Esophagus mucosa (tissue), 1 donor: Measurements from ENCODE around the gene ERICH2. TPM values are rescaled to one million over a fixed set of nuclear protein-coding genes. Genes with fewer than 3 reads are reported as not detected.

Experiments used
- ATAC-seq: fragments of 200-7000 bp; cut with Tn5 transposase; one replicate; pipeline ENCODE4 v1.9.1; 2020
- total RNA-seq: library from RNA; stranded (reverse); gene quantifications from one replicate; pipeline ENCODE4 v1.2.4, GENCODE V29; 2023
- donor health status: DM: yes; HTN: yes; CAD: no.

Gene ERICH2
- total RNA-seq, 1 donor from 2014 or later: not detected

DNA sequence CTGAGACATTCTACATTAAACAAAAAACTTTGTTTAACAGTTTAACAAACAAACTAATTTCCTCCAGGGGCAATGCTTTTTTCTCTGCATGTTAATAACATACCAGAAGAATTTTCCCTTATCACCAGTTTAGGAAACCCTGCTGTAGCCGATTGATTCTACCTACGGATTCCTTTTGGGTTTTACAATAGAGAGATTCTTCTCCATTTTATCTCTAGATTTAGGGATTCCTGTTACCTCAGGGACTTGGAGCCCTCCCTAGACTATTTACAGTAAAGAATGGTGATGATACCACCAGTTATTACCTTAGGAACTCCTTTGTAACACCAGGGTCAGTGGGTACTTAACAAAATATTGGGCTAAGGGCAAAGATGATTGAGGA is 5.3 kb upstream of the ERICH2 start:
- no peak for ATAC-seq

- ATAC-seq: no peak
These were observed 3.5 kb upstream of the ERICH2 start for GRCh38 chr2:170766693-170767092.

GRCh38 chr2:170770606-170771420 is 635 bp downstream of the ERICH2 start:
- peak; percentile 91 for ATAC-seq

- peak; percentile 41 for ATAC-seq
These were observed 1.3 kb downstream of the ERICH2 start for GRCh38 chr2:170771421-170771937.

GRCh38 chr2:170772295-170772694 is 2.1 kb downstream of the ERICH2 start:
- ATAC-seq: no peak

DNA sequence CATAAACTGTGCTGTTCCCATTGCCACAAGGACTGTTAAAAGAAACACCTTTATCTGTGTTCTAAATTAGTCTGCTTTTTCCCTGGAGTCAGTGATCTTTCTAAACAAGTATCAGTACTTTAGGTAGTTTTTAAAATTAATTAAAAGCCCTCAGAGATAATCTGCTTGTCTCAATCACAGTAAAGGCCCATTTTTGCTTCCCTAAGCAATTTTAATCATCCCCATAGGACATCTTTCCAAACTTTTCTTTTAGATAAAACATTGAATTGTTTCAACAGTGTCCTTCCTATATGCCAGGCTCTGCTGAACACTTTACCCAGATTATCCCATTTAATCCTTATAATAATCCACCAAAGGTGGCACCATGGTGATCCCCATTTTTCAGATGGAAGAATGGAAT is 3.9 kb downstream of the ERICH2 start:
- ATAC-seq: no peak

DNA sequence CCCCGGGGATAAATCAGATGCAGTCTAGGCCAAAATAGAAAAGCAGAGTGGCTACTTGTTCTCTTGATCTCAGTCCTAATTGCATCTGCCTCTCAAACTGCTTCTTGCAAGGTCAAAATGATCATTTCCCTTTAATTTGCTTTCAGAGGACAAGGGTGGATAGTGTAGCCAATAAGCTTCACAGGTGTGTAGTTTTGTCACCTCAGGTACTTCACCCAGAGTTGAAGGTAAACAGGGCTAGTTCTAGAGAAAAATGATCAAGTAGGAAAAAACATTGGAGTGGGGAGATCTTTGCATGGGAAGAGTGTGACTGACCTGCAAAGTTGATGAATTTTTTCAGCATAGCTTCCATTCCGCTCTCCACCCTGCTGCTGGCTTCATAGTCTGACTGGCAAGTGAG is 8.7 kb downstream of the ERICH2 start:
- ATAC-seq: no peak

GRCh38 chr2:170779304-170779703 is 9.1 kb downstream of the ERICH2 start:
- no peak for ATAC-seq

- ATAC-seq: no peak
These were observed 12.5 kb downstream of the ERICH2 start for GRCh38 chr2:170782673-170783072.

DNA sequence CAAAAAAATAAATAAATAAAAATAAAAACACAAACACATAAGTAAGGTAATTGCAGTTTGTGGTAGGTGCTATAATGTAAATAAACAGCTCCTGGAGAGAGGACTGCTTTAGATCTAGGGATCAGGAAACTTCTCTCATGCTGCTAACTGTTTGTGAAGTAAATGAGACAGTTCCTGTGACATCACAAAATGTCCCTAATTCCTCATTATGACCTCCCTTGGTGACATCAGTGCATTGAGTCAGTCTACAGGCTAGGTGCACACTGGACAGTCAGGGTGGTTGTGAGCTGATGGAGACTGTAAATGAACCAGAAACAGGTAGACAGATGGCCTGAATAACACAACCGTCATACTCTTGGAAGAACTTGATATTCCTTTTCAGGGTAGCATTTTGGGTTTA is 13.4 kb downstream of the ERICH2 start:
- ATAC-seq: no peak

DNA sequence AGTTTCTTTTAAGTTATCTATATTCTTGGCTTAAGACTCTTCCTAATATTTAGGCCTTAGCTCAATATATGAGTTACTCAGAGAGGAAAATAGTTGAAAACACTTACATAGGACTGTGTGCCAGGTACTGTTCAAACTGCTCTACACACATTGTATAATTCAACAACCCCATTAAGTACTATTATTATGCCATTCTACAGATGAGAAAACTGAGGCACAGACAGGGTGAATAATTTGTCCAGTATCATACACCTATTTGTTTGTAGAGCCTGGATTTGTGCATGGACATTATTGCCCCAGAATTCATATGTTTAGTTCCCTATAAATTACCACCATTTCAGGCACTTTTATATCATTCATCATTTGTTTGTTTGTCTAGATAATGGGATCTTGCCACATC is 28.8 kb downstream of the ERICH2 start:
- no peak for ATAC-seq

GRCh38 chr2:170806548-170806947 is 36.4 kb downstream of the ERICH2 start:
- ATAC-seq: no peak

- peak; percentile 58 for ATAC-seq
These were observed 42.8 kb downstream of the ERICH2 start for GRCh38 chr2:170812710-170813600.

DNA sequence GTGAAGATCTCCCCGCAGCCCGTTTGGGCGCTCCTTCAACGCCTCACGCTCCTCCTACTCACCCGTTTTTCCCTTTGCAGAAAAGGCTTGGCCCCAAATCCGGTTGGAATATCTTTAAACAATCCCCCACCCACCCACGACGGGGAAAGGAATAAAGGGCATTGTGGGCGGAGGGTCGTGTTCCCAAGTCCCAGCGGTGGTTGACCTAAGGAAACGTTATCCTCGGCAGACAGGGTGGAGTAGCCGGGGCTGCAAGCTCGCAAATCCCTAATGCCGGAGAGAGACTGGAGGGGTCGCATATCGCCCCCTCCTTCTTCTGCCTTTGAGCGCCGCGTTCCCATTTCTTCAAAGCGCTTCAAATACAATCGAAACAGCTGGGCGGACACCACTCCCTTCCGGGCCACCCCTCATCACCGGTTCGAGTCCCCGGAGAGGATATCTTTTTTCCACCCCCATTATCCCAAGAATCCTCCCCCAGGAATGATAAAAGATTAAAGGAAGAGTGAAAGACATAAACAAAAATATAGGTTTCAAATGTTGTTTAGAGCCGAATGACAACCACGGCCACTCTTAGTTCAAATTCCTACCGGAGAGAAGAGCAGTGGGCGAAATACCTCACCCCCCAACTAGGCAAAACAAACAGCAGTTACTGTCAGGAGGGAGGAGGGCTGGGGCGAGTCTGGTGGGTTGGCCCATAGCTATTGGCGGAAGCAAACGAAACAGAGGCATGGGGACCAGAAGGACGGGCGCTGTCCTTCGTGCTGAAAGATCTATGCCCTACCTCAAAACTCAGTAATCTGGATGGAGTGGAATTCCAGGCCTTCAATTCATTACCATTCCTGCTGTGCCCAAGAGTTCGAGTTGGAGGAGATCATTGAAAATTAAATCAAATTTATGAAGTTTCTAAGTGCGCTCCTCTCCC is 43.7 kb downstream of the ERICH2 start:
- ATAC-seq: no peak

DNA sequence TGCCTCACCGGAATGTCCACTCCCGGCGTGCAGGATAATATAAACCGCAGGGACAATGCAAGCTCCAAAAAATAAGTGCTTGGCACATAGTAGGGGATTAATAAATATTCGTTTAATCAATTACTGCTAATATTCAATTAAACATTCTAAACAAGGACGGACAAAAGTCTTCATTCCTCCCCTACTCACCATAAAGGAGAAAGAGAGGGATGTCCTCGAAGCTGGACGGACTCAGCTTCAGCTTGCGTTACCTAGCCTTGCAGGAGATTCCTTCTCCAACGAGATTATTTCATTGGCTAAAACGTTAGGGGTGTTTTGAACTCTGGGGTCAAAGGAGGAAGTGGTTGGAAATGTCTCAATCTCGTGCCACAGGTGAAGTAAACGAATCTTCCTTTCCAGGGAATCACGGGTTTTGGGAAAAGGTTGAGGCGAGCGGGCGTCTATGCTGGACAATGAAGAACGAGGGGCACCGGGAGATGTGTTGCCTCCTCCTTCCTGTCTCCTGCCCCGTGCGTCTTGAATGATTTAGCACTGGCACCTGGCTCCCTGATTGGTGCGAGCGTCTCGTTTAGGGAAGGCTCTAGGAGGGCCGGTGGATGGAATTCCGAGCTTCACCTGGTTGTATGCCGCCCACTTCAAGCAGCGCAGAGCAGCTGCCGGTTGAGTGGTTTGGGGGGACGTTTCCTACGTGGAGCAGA is 44.5 kb downstream of the ERICH2 start:
- ATAC-seq: no peak

DNA sequence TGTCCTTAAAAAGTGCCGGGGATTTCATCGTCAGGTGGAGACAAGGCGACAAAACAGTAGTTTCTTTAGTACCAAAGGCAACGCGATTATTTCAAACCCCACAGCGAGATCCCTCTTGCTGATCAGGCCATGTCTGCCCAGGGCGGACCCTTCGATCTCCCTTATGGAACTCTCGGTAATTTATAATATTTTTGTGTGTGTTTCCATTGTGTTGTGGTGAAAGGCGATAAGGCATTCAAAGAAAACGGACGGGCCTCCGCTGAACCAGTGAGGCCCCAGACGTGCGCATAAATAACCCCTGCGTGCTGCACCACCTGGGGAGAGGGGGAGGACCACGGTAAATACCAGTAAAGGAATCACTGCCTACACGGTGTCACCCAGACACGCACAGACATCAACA is 45.1 kb downstream of the ERICH2 start:
- ATAC-seq: no peak

GRCh38 chr2:170815746-170816503 is 45.7 kb downstream of the ERICH2 start:
- ATAC-seq: peak; percentile 68

DNA sequence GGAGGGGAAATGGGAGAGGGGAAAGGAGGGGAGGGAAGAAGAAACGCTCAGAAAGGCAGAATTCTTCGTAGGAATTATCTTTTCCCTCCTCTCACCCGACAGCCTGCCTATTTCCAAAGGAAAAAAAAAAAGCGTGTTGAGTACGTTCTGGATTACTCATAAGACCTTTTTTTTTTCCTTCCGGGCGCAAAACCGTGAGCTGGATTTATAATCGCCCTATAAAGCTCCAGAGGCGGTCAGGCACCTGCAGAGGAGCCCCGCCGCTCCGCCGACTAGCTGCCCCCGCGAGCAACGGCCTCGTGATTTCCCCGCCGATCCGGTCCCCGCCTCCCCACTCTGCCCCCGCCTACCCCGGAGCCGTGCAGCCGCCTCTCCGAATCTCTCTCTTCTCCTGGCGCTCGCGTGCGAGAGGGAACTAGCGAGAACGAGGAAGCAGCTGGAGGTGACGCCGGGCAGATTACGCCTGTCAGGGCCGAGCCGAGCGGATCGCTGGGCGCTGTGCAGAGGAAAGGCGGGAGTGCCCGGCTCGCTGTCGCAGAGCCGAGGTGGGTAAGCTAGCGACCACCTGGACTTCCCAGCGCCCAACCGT is 46.4 kb downstream of the ERICH2 start, which contains the start of gene GAD1:
TSS of gene GAD1 (plus strand) at position 384 of the 589 bp plus-strand sequence. CDS start 1,705 bp downstream, outside the sequence.
- ATAC-seq: peak; percentile 74

DNA sequence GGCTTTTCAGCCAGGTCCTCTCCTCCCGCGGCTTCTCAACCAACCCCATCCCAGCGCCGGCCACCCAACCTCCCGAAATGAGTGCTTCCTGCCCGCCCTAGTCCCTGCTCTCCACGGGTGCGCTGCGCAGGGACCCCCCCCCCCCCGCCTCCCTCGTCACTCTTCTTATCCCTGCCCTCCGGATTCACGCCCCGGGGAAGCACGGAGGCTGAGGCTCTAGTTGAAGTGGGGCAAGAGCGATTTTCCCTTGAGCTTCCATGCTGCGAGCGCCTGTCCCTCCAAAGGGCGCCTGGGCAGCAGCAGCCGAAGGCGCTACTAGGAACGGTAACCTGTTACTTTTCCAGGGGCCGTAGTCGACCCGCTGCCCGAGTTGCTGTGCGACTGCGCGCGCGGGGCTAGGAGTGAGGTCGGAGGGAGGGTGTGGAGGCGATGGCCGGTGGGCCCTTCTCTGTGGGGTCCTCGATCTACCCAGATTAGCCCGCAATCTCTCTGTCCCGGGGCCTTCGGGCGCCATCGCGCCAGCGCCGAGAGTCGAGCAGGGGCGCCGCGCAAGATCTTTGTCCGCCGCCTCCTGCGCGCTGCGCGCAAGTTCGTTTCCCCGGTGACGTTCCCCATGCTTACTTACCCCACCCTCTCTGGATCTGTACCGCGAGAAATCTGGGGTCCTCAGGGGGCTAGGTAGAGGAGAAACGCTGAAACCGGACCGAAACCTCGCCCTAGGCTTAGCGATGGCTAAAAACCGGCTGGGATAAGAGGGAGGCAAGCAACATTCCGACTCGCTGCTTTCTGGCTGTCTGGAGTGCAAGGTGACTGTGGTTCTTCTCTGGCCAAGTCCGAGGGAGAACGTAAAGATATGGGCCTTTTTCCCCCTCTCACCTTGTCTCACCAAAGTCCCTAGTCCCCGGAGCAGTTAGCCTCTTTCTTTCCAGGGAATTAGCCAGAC is 47.2 kb downstream of the ERICH2 start:
- no peak for ATAC-seq
